K562 (cell line): ENCODE data around the gene KCND3. TPM values are rescaled to one million over a fixed set of nuclear protein-coding genes. Genes with fewer than 3 reads are reported as not detected.

ENCODE experiments used
- ATAC-seq: fragments of 200-7000 bp; cut with Tn5 transposase; 3 replicates; pipeline ENCODE4 v1.9.1; 2020; ENCODE audit warnings: moderate library complexity
- BruUV-seq: library from RNA; stranded (reverse); fragments of 400-500 nt; replicated peaks from 2 replicates; lab custom pipeline; 2021; lab: Mats Ljungman, UMichigan
- CTCF ChIA-PET: fragments of 300-600 bp; formaldehyde crosslinking; extraction: SDS; loops from one replicate; lab custom pipeline; 2021; ENCODE audit warnings: low intra/inter-chr PET ratio; lab: Yijun Ruan, JAX
- POLR2A ChIA-PET: fragments of 300-600, 350-650 bp; sonication (Branson Sonifier 250); formaldehyde crosslinking; extraction: SDS; loops from one replicate; lab custom pipeline; 2021; ENCODE audit warnings: antibody characterized with exemption, inconsistent platforms; lab: Yijun Ruan, JAX
- DNase-seq, 4 experiments: peaks; one replicate each; pipeline versions ENCODE4 v3.0.0 to v3.0.0-alpha.2; 2011 to 2018; ENCODE audit warnings: low spot score in 3 of 4, mixed read lengths in 3 of 4; ENCODE audit errors: extremely low read depth in 1 of 4
- FAIRE-seq: peaks from 2 replicates; lab custom pipeline; 2011; peaks lifted over from hg19 to GRCh38; lab: Jason Lieb, UNC
- H2AFZ ChIP-seq: 2 replicates; pipeline ENCODE4 v1.6.0; 2011; ENCODE audit warnings: low read depth, low read length, control low read depth, inconsistent platforms
- H3K27ac ChIP-seq: fragments of 200-600 bp; 3 replicates; pipeline ENCODE4 v1.8.0; 2011; ENCODE audit warnings: low read depth, mild to moderate bottlenecking, control low read depth, inconsistent platforms, low read length, moderate library complexity, mixed read lengths; ENCODE audit errors: extremely low read depth
- H3K27me3 ChIP-seq, 2 experiments: fragments of 300-600 bp in 1 of 2; 2 replicates in 1 of 2; 3 replicates in 1 of 2; pipeline versions ENCODE4 v1.6.0 to v1.8.0; 2011; ENCODE audit warnings: inconsistent platforms in 2 of 2, low read length in 2 of 2, mild to moderate bottlenecking in 1 of 2, mixed read lengths in 1 of 2, moderate library complexity in 1 of 2; ENCODE audit not compliant: control insufficient read depth in 2 of 2, insufficient read depth in 2 of 2
- H3K36me3 ChIP-seq: fragments of 300-600 bp; 3 replicates; pipeline ENCODE4 v1.8.0; 2011; ENCODE audit warnings: mild to moderate bottlenecking, low read length, inconsistent platforms; ENCODE audit not compliant: control insufficient read depth, insufficient read depth
- H3K4me1 ChIP-seq, 2 experiments: fragments of 200-600 bp in 1 of 2; replicated peaks in 1 of 2; 2 replicates in 1 of 2; 3 replicates in 1 of 2; pipeline versions ENCODE4 v1.5.1 to v1.8.0; 2011; ENCODE audit warnings: inconsistent platforms in 2 of 2, low read length in 2 of 2, mild to moderate bottlenecking in 1 of 2, mixed read lengths in 1 of 2, moderate library complexity in 1 of 2; ENCODE audit not compliant: control insufficient read depth in 2 of 2, insufficient read depth in 2 of 2
- H3K4me2 ChIP-seq: 2 replicates; pipeline ENCODE4 v1.6.1; 2011; ENCODE audit warnings: low read length, control low read depth, inconsistent platforms, mixed read lengths; ENCODE audit not compliant: insufficient read depth
- H3K4me3 ChIP-seq: fragments of 200-600 bp; sonication (generic), shearing (Covaris generic); 2 replicates; pipeline ENCODE4 v1.5.1; 2016; ENCODE audit warnings: control low read depth, inconsistent platforms
- H3K79me2 ChIP-seq: fragments of 200-600 bp; 3 replicates; pipeline ENCODE4 v1.8.0; 2011; ENCODE audit warnings: low read length, inconsistent platforms; ENCODE audit not compliant: control insufficient read depth, insufficient read depth
- H3K9ac ChIP-seq, 2 experiments: 2 replicates each; pipeline versions ENCODE4 v1.6.0 to v1.6.1; 2011; ENCODE audit warnings: low read depth in 2 of 2, low read length in 2 of 2, control low read depth in 1 of 2, inconsistent platforms in 1 of 2, mild to moderate bottlenecking in 1 of 2, mixed read lengths in 1 of 2; ENCODE audit not compliant: insufficient read depth in 1 of 2
- H3K9me1 ChIP-seq: one replicate; pipeline ENCODE4 v1.6.0; 2011; ENCODE audit warnings: inconsistent platforms, mild to moderate bottlenecking, low read length, moderate library complexity; ENCODE audit not compliant: control insufficient read depth, insufficient read depth
- H3K9me3 ChIP-seq: replicated peaks from 2 replicates; pipeline ENCODE4 v1.5.1; 2011; ENCODE audit warnings: low read depth, low read length, inconsistent platforms; ENCODE audit not compliant: control insufficient read depth, insufficient read depth
- H4K20me1 ChIP-seq: replicated peaks from 2 replicates; pipeline ENCODE4 v1.6.1; 2011; ENCODE audit warnings: low read length, inconsistent platforms, mixed read lengths; ENCODE audit not compliant: control insufficient read depth, insufficient read depth
- BHLHE40 ChIP-seq: IDR thresholded peaks from 2 replicates; pipeline ENCODE4 v1.6.1; 2011; ENCODE audit warnings: low read length, improper control_type of control experiment
- CBFB ChIP-seq: sonication (generic); formaldehyde crosslinking; IDR thresholded peaks from 2 replicates; pipeline ENCODE4 v1.4.0; 2020; ENCODE audit warnings: mild to moderate bottlenecking, missing genetic modification reagents
- ELF2 ChIP-seq: fragments of 250-450 bp; sonication (Bioruptor Pico); IDR thresholded peaks from 2 replicates; pipeline ENCODE4 v1.5.0; 2021; ENCODE audit warnings: mild to moderate bottlenecking
- ETV5 ChIP-seq: sonication (generic); formaldehyde crosslinking; IDR thresholded peaks from 2 replicates; pipeline ENCODE4 v1.4.0; 2020; ENCODE audit warnings: low read depth, mild to moderate bottlenecking, missing genetic modification reagents
- ILF3 ChIP-seq: fragments of 450-650 bp; IDR thresholded peaks from 2 replicates; pipeline ENCODE4 v1.6.1; 2018; ENCODE audit warnings: antibody characterized with exemption, mild to moderate bottlenecking, moderate library complexity, borderline replicate concordance
- MAZ ChIP-seq, 2 experiments: fragments of 450-650 bp in 1 of 2; sonication (generic) in 1 of 2; formaldehyde crosslinking; IDR thresholded peaks in 1 of 2; conservative IDR thresholded peaks in 1 of 2; 2 replicates each; pipeline versions ENCODE4 v1.4.0 to v1.5.0; 2020; ENCODE audit warnings: mild to moderate bottlenecking in 1 of 2, missing genetic modification reagents in 1 of 2
- PCBP1 ChIP-seq: fragments of 200-400 bp; formaldehyde crosslinking; IDR thresholded peaks from 2 replicates; pipeline ENCODE4 v1.6.1; 2018; ENCODE audit warnings: mild to moderate bottlenecking, low read depth, low read length; ENCODE audit not compliant: poor library complexity, severe bottlenecking
- RAD21 ChIP-seq, 2 experiments: fragments of 250-450 bp in 1 of 2; fragments of 450-650 bp in 1 of 2; sonication (Bioruptor Pico) in 1 of 2; formaldehyde crosslinking in 1 of 2; IDR thresholded peaks in 1 of 2; conservative IDR thresholded peaks in 1 of 2; 2 replicates each; pipeline versions ENCODE4 v1.4.0 to v1.8.0; 2020 to 2022; ENCODE audit warnings: mild to moderate bottlenecking in 2 of 2, moderate library complexity in 1 of 2
- U2AF2 ChIP-seq: fragments of 200-400 bp; formaldehyde crosslinking; optimal IDR thresholded peaks from 2 replicates; pipeline ENCODE3; 2017; ENCODE audit warnings: low read depth, mild to moderate bottlenecking, low read length
- WGBS: fragments of 100-300 bp; shearing (Covaris generic); methylation state at CpG from one replicate; pipeline ENCODE4 v1.1.6; 2016; ENCODE audit warnings: low coverage, mixed read lengths; ENCODE audit not compliant: insufficient coverage; ENCODE audit errors: missing lambda C conversion rate; 5-methylcytosine and 5-hydroxymethylcytosine counted together
- in situ Hi-C: fragments of 300-500 bp; cut with MboI; formaldehyde crosslinking; loops from 4 replicates; pipeline ENCODE4 v1.15.0; 2018; ENCODE audit warnings: inconsistent platforms, mixed read lengths
- intact Hi-C: fragments of 100-400 bp; cut with micrococcal nuclease; formaldehyde crosslinking; loops from 2 replicates; pipeline ENCODE4 v1.14.2; 2022
- polyA plus RNA-seq, 8 experiments: library from polyadenylated mRNA; depleted of rRNA in 4 of 8; stranded (reverse) in 5 of 8; unstranded in 3 of 8; fragments of >200 nt; fragmentation: Nextera tagmentation in 2 of 8; fragmentation: Illumina TruSeq in 1 of 8; extraction: Ambion mirVana in 2 of 8; extraction: Trizol in 1 of 8; gene quantifications; 2 replicates each; pipeline versions ENCODE4 v1.2.1 to v1.2.3, GENCODE V29; 2011 to 2014; ENCODE audit warnings: inconsistent platforms in 1 of 8, missing spikeins in 1 of 8
- total RNA-seq, 7 experiments: library from RNA; depleted of rRNA in 6 of 7; stranded (reverse); fragments of >200 nt in 6 of 7; fragmentation: Illumina TruSeq in 2 of 7; extraction: Trizol in 2 of 7; gene quantifications; 2 replicates each; pipeline versions ENCODE4 v1.2.1 to v1.2.3, GENCODE V29; 2011 to 2021; ENCODE audit warnings: low replicate concordance in 1 of 7
- TF ChIP-seq, protein P1 (sequence below), 2 experiments: fragments of 200-800 bp in 1 of 2; sonication (Bioruptor generic) in 1 of 2; sonication (generic) in 1 of 2; formaldehyde crosslinking in 1 of 2; IDR thresholded peaks in 1 of 2; conservative IDR thresholded peaks in 1 of 2; 2 replicates each; pipeline versions ENCODE4 v1.5.0 to v1.6.1; 2016 to 2020; ENCODE audit warnings: missing compliant biosample characterization in 1 of 2, missing genetic modification characterization in 1 of 2, missing genetic modification reagents in 1 of 2
- TF ChIP-seq, protein P2 (sequence below): sonication (generic); formaldehyde crosslinking; IDR thresholded peaks from 2 replicates; pipeline ENCODE4 v1.4.0; 2020; ENCODE audit warnings: mild to moderate bottlenecking, missing genetic modification reagents
- TF ChIP-seq, protein P3 (sequence below): fragments of 450-650 bp; conservative IDR thresholded peaks from 2 replicates; pipeline ENCODE4 v1.6.1; 2016; ENCODE audit warnings: missing genetic modification characterization, low read depth, mild to moderate bottlenecking, control low read depth, missing compliant biosample characterization

KCND3 gene
- total and polyA plus RNA-seq, 9 of the 15 experiments (the other 6 are each of a cell fraction or from before 2014, with no cell fraction given), result not detected

DNA sequence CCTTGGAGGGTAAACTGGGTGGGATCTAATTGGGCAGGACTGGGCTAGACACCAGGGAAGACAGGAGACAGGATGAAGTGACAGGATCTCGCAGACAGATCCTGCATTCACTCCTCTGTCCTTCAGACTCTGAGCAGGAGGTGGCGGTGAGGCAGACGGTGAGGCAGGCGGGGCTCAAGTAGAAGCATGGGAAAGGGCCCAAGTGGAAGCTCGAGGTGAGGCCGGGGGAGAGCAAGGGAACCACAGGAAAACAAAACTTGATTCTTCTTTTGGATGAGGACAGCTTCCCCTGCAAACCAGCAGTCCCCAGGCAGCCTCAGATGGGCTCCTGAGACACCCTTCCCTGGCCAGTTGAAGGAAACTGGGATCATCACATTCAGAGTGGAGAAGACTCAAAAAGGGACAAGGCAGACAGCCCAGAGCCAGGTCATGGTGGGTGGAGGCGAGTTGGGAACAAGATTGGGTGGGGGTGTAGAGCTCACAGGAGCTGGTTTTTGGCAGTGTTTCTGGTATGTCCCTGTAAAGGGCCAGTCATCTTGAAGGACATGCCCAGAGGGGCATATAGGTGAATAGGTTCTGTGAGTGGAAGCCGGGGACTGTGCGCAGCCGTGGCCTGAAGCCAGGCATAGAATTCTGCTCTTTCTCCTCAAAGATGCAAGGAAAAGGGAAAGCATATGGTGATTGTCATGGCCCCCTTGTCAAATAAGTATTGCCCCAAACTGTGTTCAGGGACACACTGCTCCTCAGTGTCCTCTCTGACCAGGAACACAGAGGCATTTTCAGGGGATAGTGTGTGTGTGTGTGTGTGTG, 268.3 kb downstream of the KCND3 start:
- H3K36me3 ChIP-seq, result no peaks in the 10 kb centered on the region
- peak; percentile 61 for ATAC-seq
- 37% methylated on average over 9 of the region's 10 CpGs for WGBS
- intact Hi-C loops (no loop called here), in situ Hi-C loops (no loop called here)
- H4K20me1 ChIP-seq, result no peaks in the 10 kb centered on the region; the same call in 1 of the 2 replicates
- ChIA-PET POLR2A (interaction anchor here (1.6 kb wide), 1 partner anchor 13 kb away, joined by 5 read pairs; no protein-coding TSS in a partner anchor), CTCF (no interaction called here)
- no peak for DNase-seq
- no peak overlapping the region for H3K4me3 ChIP-seq
- peaks cover 3% of the 10 kb centered on the region for H3K9me1 ChIP-seq
- H3K27ac ChIP-seq, result no peak overlapping the region
- H3K4me2 ChIP-seq, result no peak overlapping the region
- H3K79me2 ChIP-seq, result no peaks in the 10 kb centered on the region
- H3K27me3 ChIP-seq, result peaks cover 0 to 8% of the 10 kb centered on the region in 2 experiments; a peak in 3 of 5 replicates
- no peaks in the 10 kb centered on the region for H3K9me3 ChIP-seq
- H3K9ac ChIP-seq, result no peak overlapping the region; a peak in 1 of 4 replicates
- H2AFZ ChIP-seq, result no peak overlapping the region
- BruUV-seq, result no TSS peak
- no peak for FAIRE-seq
- peaks cover 3 to 5% of the 10 kb centered on the region in 2 experiments; a peak in 2 of 5 replicates for H3K4me1 ChIP-seq
- TF ChIP-seq, protein P1, sequence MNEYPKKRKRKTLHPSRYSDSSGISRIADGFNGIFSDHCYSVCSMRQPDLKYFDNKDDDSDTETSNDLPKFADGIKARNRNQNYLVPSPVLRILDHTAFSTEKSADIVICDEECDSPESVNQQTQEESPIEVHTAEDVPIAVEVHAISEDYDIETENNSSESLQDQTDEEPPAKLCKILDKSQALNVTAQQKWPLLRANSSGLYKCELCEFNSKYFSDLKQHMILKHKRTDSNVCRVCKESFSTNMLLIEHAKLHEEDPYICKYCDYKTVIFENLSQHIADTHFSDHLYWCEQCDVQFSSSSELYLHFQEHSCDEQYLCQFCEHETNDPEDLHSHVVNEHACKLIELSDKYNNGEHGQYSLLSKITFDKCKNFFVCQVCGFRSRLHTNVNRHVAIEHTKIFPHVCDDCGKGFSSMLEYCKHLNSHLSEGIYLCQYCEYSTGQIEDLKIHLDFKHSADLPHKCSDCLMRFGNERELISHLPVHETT (CRISPR knock-in tag; conservative IDR thresholded peaks at IDR 0.05 in 1 of 2, IDR thresholded peaks at IDR 0.05 in 1 of 2), result no peak
- TF ChIP-seq U2AF2 (no peak), ELF2 (no peak), ETV5 (no peak), RAD21 (CRISPR knock-in tag; conservative IDR thresholded peaks at IDR 0.05 in 1 of 2, IDR thresholded peaks at IDR 0.05 in 1 of 2) (peak in 1 of 2 experiments; percentile 30; a peak in 2 of 4 replicates), BHLHE40 (0 out of 2 replicates have a peak, but pooled peaks have one; percentile 3), CBFB (CRISPR knock-in tag) (no peak), PCBP1 (no peak), MAZ (CRISPR knock-in tag; conservative IDR thresholded peaks at IDR 0.05 in 1 of 2, IDR thresholded peaks at IDR 0.05 in 1 of 2) (peak in 1 of 2 experiments; percentile 34; a peak in 1 of 4 replicates), ILF3 (no peak)
- TF ChIP-seq, protein P2, sequence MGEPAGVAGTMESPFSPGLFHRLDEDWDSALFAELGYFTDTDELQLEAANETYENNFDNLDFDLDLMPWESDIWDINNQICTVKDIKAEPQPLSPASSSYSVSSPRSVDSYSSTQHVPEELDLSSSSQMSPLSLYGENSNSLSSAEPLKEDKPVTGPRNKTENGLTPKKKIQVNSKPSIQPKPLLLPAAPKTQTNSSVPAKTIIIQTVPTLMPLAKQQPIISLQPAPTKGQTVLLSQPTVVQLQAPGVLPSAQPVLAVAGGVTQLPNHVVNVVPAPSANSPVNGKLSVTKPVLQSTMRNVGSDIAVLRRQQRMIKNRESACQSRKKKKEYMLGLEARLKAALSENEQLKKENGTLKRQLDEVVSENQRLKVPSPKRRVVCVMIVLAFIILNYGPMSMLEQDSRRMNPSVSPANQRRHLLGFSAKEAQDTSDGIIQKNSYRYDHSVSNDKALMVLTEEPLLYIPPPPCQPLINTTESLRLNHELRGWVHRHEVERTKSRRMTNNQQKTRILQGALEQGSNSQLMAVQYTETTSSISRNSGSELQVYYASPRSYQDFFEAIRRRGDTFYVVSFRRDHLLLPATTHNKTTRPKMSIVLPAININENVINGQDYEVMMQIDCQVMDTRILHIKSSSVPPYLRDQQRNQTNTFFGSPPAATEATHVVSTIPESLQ (CRISPR knock-in tag), result no peak
- TF ChIP-seq, protein P3, sequence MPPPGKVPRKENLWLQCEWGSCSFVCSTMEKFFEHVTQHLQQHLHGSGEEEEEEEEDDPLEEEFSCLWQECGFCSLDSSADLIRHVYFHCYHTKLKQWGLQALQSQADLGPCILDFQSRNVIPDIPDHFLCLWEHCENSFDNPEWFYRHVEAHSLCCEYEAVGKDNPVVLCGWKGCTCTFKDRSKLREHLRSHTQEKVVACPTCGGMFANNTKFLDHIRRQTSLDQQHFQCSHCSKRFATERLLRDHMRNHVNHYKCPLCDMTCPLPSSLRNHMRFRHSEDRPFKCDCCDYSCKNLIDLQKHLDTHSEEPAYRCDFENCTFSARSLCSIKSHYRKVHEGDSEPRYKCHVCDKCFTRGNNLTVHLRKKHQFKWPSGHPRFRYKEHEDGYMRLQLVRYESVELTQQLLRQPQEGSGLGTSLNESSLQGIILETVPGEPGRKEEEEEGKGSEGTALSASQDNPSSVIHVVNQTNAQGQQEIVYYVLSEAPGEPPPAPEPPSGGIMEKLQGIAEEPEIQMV (tag), result no peak
